Measurements from ENCODE around the gene MELTF. TPM values are rescaled to one million over a fixed set of nuclear protein-coding genes. Genes with fewer than 3 reads are reported as not detected.

The MELTF gene
- total RNA-seq, 1 donor from 2014 or later, result 33.8 TPM

DNA sequence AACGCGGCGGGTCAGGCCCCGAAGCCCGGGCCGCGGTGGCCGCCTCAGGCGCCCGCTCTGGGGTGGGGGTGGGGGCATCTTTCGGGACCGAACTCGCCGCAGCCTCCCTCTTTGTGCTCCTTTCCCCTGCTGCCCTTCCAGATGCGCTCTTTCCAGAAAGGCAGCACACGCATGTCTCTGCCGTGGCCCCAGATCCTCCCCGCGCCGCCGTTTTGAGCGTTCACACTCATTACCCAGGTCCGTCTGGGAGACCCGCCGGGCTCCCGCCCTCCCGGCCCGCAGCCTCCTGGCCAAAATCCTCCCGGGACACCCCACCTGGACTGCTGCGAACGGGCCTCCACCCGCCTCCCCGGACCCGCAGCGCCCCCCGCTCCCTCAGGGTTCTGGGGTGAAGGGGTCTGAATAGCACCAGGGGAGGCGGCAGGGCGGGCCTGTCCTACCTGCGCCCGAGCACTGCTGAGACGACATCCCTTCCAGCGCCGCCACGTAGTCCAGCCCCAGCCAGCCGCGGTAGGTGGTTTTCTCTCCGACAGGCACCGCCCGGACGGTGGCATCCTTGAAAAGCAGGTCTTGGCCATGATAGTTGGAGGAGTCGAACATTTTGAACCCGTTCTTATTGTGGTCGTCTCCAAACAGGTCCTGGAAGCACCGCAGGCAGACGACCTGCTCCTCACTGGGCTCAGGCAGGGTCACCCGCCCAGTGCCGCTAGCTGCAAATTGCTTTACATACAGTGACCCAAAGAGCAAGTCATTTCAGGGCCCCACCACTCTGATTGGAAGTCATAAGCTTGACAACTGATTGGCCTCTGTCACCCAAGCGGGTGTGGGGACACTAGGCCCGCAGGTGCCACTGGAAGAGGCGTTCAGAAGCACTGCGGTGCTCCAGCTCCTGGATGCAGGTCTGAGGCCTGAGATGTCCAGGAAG is 25.9 kb downstream of the MELTF start:
- Histone ChIP-seq H3K27me3 (ENCODE audit: control insufficient read depth, insufficient read depth, low read length) (peaks cover 1% of the 10 kb centered on the region), H3K36me3 (ENCODE audit: control insufficient read depth, insufficient read depth, low read length) (no peaks in the 10 kb centered on the region), H3K4me3 (ENCODE audit: low read depth, low read length) (peak overlapping the region; percentile 57)
- TF ChIP-seq, protein P1, sequence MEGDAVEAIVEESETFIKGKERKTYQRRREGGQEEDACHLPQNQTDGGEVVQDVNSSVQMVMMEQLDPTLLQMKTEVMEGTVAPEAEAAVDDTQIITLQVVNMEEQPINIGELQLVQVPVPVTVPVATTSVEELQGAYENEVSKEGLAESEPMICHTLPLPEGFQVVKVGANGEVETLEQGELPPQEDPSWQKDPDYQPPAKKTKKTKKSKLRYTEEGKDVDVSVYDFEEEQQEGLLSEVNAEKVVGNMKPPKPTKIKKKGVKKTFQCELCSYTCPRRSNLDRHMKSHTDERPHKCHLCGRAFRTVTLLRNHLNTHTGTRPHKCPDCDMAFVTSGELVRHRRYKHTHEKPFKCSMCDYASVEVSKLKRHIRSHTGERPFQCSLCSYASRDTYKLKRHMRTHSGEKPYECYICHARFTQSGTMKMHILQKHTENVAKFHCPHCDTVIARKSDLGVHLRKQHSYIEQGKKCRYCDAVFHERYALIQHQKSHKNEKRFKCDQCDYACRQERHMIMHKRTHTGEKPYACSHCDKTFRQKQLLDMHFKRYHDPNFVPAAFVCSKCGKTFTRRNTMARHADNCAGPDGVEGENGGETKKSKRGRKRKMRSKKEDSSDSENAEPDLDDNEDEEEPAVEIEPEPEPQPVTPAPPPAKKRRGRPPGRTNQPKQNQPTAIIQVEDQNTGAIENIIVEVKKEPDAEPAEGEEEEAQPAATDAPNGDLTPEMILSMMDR (IDR thresholded peaks at IDR 0.05; ENCODE audit: insufficient read depth, low read length, poor library complexity, severe bottlenecking), result no peak
- no peak for DNase-seq (ENCODE audit: low read depth)

DNA sequence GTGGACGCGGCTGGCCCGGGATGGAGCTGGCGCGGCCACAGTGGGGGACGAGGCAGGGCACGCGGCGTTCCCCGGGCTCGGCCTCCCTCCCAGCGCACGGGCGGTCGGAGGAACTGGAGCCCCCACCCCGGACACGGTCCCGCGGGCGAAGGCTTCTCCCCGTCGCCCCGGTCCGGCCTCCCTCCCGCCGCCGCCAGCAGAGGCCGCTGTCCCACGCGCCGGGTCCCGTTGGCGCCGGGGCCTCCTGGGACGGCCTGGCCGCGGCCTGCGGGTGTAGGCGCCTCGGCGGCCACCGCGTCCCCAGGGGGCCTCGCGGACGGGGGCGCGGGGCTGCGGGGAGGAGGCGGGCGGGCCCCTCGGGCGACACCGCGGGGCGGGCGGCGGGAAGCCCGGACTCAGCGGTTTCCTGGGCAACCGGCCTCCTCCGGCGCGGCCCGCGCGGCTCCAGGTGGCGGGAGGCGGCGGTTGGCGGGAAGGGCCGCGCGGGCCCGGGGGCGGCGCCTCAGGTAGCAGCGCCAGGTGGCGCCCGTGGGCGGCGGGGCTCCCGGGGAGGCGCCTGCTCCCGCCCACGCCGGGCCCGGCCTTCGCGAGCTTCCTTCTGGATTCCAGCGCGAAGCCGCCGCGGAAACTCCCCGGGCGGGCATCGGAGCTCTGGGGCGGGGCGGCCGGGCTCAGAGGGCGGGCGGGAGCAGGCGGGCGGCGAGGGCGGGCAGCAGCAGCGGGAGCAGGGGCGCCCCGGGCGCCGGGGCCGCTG is 26.7 kb downstream of the MELTF start:
- Histone ChIP-seq H3K27me3 (ENCODE audit: control insufficient read depth, insufficient read depth, low read length) (no peaks in the 10 kb centered on the region), H3K36me3 (ENCODE audit: control insufficient read depth, insufficient read depth, low read length) (no peaks in the 10 kb centered on the region), H3K4me3 (ENCODE audit: low read depth, low read length) (peak overlapping the region; percentile 57)
- TF ChIP-seq, protein P1 (IDR thresholded peaks at IDR 0.05; ENCODE audit: insufficient read depth, low read length, poor library complexity, severe bottlenecking), result no peak
- DNase-seq (ENCODE audit: low read depth), result peak; percentile 28

DNA sequence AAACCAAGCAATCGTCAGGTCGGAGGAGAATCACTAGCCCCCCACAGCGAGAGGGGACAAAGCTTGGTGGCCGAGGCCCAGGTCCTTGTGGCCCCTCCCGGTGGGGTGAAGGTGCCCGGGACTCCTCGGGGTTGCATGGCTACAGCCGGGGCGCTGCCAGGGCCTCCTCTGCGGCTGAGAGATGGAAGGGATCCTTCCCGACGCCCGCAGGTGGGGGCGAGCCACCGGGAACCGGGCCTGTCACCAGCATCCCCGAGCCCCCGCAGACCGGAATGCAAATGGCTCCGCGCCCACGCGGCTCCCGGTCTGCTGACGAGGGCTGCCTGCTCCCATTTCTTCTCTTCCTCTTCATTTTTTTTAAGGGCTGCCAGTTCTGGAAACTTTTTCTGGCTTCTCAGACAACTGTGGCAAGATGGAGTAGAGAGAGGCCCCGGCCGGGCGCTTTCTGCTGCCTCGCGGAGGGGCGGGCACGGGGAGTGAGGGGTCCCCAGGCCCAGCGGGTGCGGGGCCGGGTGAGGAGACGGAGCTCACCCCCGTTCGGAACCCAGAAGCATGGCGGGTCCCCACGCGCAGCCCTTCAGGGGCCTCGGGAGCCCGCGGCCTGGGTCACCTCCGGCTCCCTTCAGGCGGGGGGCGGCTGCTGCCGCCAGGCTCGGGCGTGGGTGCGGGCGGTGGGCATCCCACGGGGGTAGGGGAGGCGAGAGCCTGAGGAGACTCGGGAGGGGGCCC is 27.5 kb downstream of the MELTF start:
- no peaks in the 10 kb centered on the region for H3K36me3 ChIP-seq (ENCODE audit: control insufficient read depth, insufficient read depth, low read length)
- TF ChIP-seq, protein P1 (IDR thresholded peaks at IDR 0.05; ENCODE audit: insufficient read depth, low read length, poor library complexity, severe bottlenecking), result no peak
- DNase-seq (ENCODE audit: low read depth), result no peak

DNA sequence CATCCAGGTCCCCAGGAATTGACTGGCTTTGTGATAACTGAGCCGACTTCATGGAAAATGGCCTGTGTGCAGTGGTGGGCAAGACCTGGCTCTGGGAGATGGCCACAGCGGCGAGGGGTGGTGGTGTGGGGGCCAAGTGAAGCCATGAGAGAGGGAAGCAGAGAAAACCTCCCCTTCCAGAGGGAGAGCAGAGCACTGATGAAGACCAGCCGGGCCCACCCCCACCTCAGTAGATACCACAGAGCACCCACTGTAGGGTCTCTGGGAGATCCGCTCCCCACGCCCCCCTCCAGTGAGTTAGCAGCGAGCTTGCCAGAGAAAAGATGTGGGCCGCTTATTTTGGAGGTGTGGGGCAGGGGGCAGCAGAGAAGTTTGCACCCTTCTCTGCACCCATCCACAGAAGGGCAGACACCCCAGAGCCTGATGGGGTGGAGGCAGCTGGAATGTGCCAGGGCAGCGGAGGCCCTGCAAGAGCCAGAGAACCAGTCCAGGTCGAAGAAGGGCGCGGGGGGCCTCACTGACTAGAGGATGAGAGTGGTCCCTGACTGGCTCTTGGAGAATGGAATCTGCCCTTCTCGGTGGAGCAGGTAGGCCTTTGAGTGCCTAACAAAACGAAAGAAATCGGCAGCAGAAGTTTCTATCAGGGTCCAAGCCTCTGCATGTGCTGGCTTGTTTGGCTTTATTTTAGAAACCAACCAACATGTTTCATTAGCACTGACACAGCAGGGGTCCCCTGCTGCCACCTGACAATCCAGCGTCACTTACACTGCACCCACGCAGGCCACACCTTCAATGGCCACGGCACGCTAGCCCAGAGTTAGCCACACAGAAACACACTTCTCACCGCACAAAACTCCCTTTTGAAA is 28.3 kb downstream of the MELTF start:
- DNase-seq (ENCODE audit: low read depth), result no peak
- H3K27me3 ChIP-seq (ENCODE audit: control insufficient read depth, insufficient read depth, low read length), result no peaks in the 10 kb centered on the region
- TF ChIP-seq, protein P1 (IDR thresholded peaks at IDR 0.05; ENCODE audit: insufficient read depth, low read length, poor library complexity, severe bottlenecking), result no peak
- no peaks in the 10 kb centered on the region for H3K36me3 ChIP-seq (ENCODE audit: control insufficient read depth, insufficient read depth, low read length)
- H3K4me3 ChIP-seq (ENCODE audit: low read depth, low read length), result no peak overlapping the region

More for the DNA sequence above, 27.5 kb downstream of the MELTF start:
- H3K4me3 ChIP-seq (ENCODE audit: low read depth, low read length), result peak overlapping the region; percentile 45
- no peaks in the 10 kb centered on the region for H3K27me3 ChIP-seq (ENCODE audit: control insufficient read depth, insufficient read depth, low read length)

DNA sequence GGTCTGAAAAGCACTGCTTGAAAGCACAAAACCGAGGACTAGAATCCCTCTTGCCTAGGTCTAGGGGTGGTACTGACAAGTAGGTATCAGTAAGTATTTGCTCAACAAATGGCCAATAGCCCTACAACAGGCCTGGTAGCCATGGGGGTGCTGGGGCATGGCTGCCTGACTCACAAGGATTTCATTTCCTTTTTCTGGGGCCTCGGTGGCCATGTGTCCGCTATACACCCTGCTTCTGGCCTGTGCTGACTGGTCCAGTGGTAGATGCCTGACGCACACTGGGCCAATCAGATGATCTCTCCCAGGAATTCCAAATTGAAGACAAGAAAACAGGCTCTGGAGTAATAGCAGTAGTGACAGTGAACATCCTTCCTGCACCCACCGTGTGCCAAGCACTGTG is 29.4 kb downstream of the MELTF start:
- DNase-seq (ENCODE audit: low read depth), result no peak
- Histone ChIP-seq H3K27me3 (ENCODE audit: control insufficient read depth, insufficient read depth, low read length) (no peaks in the 10 kb centered on the region), H3K4me3 (ENCODE audit: low read depth, low read length) (no peak overlapping the region), H3K36me3 (ENCODE audit: control insufficient read depth, insufficient read depth, low read length) (no peaks in the 10 kb centered on the region)
- TF ChIP-seq, protein P1 (IDR thresholded peaks at IDR 0.05; ENCODE audit: insufficient read depth, low read length, poor library complexity, severe bottlenecking), result no peak
